HCT116 (cell line): ENCODE results near the gene C1orf116.

Experiments used
- POLR2AphosphoS5 ChIP-seq: IDR thresholded peaks from 2 replicates; pipeline ENCODE4 v1.6.1; 2011; ENCODE audit warnings: mild to moderate bottlenecking, low read depth, low read length, moderate library complexity
- TF ChIP-seq, protein P1 (sequence below), 3 experiments: fragments of 200-600 bp in 1 of 3; sonication (generic) in 1 of 3; IDR thresholded peaks in 2 of 3; conservative IDR thresholded peaks in 1 of 3; 2 replicates each; pipeline ENCODE4 v1.5.1; 2012 to 2017; ENCODE audit warnings: low read depth in 2 of 3, low read length in 2 of 3, antibody characterized with exemption in 1 of 3, borderline replicate concordance in 1 of 3, control low read depth in 1 of 3, mild to moderate bottlenecking in 1 of 3, mixed read lengths in 1 of 3, mixed run types in 1 of 3, moderate library complexity in 1 of 3; ENCODE audit not compliant: insufficient read depth in 1 of 3

DNA sequence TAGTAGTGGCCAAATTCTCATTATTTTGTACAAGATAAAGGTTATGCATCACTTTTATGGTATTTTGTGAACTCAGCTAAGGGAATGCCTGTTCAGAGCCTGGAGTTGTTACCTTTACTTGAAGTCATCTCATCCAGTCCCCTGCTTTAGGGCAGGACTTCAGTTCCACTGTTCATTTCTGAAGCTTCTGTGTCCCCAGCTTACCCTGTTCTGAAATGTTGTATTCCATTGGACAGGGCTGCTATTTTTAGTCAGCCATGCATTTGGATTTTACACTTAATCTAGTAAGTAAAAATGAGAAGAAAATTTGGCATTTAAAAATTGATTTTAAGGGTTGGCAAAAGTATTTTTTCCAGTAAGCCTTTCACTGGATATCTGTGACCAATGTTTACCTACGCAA, 44.5 kb upstream of the C1orf116 start:
- TF ChIP-seq, protein P1, sequence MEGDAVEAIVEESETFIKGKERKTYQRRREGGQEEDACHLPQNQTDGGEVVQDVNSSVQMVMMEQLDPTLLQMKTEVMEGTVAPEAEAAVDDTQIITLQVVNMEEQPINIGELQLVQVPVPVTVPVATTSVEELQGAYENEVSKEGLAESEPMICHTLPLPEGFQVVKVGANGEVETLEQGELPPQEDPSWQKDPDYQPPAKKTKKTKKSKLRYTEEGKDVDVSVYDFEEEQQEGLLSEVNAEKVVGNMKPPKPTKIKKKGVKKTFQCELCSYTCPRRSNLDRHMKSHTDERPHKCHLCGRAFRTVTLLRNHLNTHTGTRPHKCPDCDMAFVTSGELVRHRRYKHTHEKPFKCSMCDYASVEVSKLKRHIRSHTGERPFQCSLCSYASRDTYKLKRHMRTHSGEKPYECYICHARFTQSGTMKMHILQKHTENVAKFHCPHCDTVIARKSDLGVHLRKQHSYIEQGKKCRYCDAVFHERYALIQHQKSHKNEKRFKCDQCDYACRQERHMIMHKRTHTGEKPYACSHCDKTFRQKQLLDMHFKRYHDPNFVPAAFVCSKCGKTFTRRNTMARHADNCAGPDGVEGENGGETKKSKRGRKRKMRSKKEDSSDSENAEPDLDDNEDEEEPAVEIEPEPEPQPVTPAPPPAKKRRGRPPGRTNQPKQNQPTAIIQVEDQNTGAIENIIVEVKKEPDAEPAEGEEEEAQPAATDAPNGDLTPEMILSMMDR (IDR thresholded peaks at IDR 0.05 in 2 of 3, conservative IDR thresholded peaks at IDR 0.05 in 1 of 3; ENCODE audit: borderline replicate concordance in 1 of 3, insufficient read depth in 1 of 3, low read depth in 2 of 3, low read length in 2 of 3), result no peak
- TF ChIP-seq POLR2AphosphoS5, result no peak
